CD4-positive, alpha-beta T cell treated with Interleukin-10 for 1 hour (primary cell): Measurements from ENCODE around the gene CCDC69.

ENCODE experiments used
- DNase-seq: peaks from one replicate; pipeline ENCODE4 v3.0.0-alpha.2; 2020

Gene CCDC69

DNA sequence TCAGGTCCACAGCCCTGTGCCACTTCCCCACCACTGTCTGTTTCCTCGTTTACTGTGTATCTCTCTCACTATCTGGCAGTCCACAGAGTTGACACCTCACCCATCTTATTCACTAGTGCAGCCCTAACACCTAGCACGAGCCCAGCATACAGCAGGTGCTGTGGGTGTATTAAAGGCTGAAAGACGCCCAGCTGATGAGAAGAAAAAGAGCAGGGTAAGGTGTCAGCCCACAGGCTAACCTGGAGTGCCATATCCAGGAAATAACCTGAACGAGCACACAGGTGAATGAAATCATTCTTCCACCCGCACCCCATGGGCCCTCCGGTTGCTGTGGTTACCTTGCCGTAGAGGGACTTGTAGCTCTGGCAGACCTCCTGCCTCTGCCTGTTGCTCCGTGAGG is 84.9 kb downstream of the CCDC69 start:
- DNase-seq: peak; percentile 70

DNA sequence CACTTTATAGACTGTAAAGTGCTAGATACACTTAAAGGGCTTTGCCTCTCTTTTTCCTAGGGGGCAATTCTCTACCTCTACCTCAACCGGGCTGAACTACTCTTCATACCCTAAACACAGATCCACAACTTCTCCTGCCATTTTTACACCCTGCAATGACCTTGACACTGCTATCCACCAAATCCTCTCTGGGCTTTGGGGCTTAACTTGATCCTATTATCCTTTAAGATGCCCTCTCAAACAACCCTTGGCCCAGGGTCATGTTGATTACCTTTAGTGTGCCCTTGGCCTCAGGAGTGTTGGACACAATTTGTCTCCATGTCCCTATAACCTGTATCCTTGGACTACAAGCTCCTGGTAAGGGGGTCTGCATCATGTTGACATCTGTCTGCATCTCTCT is 85.8 kb downstream of the CCDC69 start:
- no peak for DNase-seq

- DNase-seq: no peak
Observed at GRCh38 chr5:151137067-151137825, 86.6 kb downstream of the CCDC69 start.

DNA sequence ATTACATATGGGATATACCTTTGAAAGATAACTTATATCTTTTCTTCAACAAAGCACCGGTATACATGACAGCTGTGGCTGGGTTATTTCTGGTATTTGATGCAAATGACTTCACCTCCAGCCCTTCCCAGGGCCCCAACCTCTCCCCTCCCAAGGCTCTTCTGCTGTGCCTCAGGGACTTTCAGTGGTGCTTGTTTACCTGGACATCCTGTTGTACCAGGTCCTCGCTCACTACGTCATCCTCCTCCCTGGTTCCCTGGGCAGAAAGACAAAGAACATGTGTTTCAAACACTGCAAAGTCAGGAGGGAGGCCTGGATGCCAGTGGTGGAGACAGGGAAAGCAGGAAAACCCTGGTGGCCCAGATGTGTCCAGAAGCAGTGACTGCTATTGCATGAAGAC is 89.7 kb downstream of the CCDC69 start:
- no peak for DNase-seq

DNA sequence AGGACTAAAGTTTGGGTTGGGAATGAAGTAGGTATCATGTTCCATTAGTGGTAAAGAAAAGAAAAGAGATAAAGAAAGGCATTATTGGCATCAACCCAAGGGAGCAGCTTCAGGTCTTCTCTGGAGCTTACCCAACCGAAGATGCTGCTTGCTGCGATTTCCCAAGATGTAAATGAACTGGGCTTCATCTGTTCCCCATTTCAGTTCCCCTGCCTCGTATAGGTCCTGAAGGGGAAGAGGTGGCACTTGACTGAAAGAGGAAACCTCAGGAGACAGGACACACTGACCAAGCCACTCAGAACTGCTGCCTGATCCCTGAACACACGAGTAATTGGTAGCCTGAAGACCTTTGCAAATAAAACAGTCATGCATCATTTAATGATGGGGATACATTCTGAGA is 90.9 kb downstream of the CCDC69 start:
- no peak for DNase-seq
